ENCODE results near the gene EPN2. TPM values are rescaled to one million over a fixed set of nuclear protein-coding genes. Genes with fewer than 3 reads are reported as not detected.
A peak's percentile ranks its signal among the peaks of the same experiment; 100 is the strongest.
"Not testable (repeated sequence)": the region's sequence is repeated elsewhere in the genome, so short reads cannot be mapped to it uniquely, and the experiment has no call there.

Gene EPN2
- 25.7 TPM for polyA plus RNA-seq (2013, experiment 1 of 2; ENCODE audit: insufficient read length)
- polyA plus RNA-seq (2013, experiment 2 of 2; ENCODE audit: insufficient read length), result 26.3 TPM

- peak; percentile 69 for DNase-seq
These were observed at the start of gene EPN2 for GRCh38 chr17:19237139-19237388. TSS of gene EPN2 (plus strand) at chr17:19237366. CDS start at chr17:19283120, 45,754 bp downstream.

DNA sequence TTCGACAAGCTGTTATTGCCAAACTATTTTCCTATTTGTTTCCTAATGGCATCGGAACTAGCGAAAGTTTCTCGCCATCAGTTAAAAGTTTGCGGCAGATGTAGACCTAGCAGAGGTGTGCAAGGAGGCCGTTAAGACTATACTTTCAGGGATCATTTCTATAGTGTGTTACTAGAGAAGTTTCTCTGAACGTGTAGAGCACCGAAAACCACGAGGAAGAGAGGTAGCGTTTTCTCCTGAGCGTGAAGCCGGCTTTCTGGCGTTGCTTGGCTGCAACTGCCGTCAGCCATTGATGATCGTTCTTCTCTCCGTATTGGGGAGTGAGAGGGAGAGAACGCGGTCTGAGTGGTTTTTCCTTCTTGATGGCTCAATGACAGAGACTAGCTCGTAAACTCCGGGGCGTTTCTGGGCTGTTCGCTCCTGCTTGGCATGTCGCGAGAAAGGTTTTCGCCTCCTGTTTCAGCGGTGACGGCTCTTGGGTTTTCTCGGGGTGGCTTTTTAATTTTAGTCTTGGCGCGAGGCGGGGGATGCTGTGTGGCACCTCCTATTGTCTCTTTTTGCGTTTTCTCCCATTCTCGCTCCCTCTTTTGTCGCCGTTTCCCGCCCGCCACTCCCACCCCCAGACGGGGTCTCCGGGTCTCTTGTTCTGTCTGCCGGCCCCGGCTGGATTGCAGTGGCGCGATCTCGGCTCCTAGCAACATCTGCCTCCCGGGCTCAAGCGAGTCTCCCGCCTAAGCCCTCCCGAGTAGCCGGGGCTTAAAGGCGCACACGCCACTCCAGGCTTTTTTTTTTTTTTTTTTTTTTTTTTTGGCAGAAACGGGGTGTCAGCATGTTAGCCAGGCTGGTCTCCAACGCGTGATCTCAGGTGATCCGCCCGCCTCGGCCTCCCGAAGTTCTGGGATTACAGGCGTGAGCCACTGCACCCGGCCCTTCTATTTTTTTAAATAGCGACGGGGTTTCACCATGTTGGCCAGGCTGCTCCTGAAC, 49.0 kb upstream of the EPN2 start:
- DNase-seq, result not testable (repeated sequence)

DNA sequence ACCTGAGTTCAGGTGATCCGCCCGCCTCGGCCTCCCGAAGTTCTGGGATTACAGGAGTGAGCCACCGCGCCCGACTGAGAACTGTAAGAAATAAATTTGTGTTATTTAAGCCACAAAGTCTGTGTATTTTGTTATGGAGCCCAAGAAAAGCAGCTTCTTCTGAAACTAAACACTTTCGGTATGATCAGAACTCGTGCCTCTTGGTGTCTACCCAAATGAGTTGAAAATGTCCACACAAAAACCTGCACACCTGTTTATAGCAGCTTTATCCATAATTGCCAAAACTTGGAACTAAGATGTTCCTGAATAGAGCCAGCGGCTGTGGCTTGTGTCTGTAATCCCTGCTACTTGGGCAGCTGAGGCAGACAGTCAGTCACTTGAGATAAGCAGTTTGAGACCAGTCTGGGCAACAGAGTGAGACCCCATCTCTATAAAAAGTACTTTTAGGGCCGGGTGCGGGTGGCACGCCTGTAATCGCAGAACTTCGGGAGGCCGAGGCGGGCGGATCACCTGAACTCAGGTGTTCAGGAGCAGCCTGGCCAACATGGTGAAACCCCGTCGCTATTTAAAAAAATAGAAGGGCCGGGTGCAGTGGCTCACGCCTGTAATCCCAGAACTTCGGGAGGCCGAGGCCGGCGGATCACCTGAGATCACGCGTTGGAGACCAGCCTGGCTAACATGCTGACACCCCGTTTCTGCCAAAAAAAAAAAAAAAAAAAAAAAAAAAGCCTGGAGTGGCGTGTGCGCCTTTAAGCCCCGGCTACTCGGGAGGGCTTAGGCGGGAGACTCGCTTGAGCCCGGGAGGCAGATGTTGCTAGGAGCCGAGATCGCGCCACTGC, 48.1 kb upstream of the EPN2 start:
- not testable (repeated sequence) for DNase-seq

DNA sequence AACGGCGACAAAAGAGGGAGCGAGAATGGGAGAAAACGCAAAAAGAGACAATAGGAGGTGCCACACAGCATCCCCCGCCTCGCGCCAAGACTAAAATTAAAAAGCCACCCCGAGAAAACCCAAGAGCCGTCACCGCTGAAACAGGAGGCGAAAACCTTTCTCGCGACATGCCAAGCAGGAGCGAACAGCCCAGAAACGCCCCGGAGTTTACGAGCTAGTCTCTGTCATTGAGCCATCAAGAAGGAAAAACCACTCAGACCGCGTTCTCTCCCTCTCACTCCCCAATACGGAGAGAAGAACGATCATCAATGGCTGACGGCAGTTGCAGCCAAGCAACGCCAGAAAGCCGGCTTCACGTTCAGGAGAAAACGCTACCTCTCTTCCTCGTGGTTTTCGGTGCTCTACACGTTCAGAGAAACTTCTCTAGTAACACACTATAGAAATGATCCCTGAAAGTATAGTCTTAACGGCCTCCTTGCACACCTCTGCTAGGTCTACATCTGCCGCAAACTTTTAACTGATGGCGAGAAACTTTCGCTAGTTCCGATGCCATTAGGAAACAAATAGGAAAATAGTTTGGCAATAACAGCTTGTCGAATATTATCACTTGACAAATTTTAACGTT, 47.3 kb upstream of the EPN2 start:
- not testable (repeated sequence) for DNase-seq

GRCh38 chr17:19196382-19197204, 40.6 kb upstream of the EPN2 start:
- DNase-seq, result not testable (repeated sequence)

GRCh38 chr17:19202448-19202847, 34.7 kb upstream of the EPN2 start:
- not testable (repeated sequence) for DNase-seq

- DNase-seq, result not testable (repeated sequence)
These were observed 33.7 kb upstream of the EPN2 start for GRCh38 chr17:19203429-19203828.

GRCh38 chr17:19215074-19215860, 21.9 kb upstream of the EPN2 start:
- not testable (repeated sequence) for DNase-seq

- DNase-seq, result not testable (repeated sequence)
These were observed 20.8 kb upstream of the EPN2 start for GRCh38 chr17:19216148-19216926.

- not testable (repeated sequence) for DNase-seq
These were observed 18.3 kb upstream of the EPN2 start for GRCh38 chr17:19218914-19219313.

GRCh38 chr17:19219384-19219783, 17.8 kb upstream of the EPN2 start:
- DNase-seq, result not testable (repeated sequence)

- not testable (repeated sequence) for DNase-seq
These were observed 17.0 kb upstream of the EPN2 start for GRCh38 chr17:19220195-19220594.

DNA sequence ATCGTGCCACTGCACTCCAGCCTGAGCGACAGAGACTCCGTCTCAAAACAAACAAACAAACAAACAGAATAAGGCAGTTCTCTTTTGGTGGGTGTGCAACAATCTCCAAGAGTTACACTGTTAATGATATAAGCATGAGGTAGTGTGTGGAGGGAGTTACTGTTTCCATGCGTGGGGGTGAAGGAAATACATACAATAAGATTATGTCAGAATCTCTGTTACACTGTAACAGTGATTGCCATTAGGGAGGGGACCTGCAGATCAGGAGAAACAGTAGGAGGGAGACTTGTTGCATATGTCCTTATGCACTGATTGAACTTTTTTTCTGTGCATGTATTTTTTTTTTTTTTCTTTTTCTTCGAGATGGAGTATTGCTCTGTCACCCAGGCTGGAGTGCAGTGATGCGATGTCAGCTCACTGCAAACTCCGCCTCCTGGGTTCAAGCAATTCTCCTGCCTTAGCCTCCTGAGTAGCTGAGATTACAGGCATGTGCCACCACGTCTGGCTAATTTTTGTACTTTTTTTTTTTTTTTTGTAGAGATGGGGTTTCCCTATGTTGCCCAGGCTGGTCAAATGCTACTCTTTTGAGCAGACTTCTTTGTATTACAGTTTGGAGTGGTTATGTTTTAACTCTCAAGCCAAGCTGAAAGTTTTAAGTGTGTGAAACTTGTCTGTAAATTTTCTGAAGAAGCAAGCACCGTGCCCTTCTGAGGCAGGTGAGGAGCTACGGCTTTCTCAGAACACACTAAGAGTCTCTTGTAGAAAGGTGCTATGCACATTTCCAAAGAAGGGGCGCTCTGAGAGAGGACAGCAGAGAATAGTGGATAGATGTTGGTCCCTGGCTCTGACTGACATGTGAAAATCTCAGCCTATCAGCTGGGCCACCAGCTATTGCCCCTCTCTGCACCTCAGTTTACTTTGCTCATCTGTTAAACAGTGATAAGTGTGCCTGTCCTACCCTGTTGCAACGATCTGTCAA, 10.3 kb upstream of the EPN2 start:
- not testable (repeated sequence) for DNase-seq

DNA sequence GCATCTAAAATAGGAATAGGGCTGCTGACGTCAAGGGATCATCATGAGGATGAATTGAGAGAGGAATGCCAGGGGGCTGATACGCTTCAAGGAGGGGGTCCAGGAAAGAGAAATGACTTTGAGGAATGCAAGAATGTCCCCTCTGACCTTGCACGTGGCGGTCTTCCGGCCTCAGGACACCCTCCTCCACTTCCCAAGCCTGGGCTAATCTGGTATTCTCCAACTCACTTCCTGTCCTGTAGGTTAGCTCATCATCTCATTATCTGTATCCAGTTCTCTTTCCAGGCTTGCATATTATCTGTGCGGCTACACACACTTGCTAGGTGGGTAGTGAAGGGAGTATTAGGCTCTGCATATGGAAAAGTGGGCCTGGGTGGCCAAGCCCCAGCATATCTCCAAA, 2.5 kb upstream of the EPN2 start:
- not testable (repeated sequence) for DNase-seq

- not testable (repeated sequence) for DNase-seq
These were observed 621 bp upstream of the EPN2 start for GRCh38 chr17:19236351-19237138.

DNA sequence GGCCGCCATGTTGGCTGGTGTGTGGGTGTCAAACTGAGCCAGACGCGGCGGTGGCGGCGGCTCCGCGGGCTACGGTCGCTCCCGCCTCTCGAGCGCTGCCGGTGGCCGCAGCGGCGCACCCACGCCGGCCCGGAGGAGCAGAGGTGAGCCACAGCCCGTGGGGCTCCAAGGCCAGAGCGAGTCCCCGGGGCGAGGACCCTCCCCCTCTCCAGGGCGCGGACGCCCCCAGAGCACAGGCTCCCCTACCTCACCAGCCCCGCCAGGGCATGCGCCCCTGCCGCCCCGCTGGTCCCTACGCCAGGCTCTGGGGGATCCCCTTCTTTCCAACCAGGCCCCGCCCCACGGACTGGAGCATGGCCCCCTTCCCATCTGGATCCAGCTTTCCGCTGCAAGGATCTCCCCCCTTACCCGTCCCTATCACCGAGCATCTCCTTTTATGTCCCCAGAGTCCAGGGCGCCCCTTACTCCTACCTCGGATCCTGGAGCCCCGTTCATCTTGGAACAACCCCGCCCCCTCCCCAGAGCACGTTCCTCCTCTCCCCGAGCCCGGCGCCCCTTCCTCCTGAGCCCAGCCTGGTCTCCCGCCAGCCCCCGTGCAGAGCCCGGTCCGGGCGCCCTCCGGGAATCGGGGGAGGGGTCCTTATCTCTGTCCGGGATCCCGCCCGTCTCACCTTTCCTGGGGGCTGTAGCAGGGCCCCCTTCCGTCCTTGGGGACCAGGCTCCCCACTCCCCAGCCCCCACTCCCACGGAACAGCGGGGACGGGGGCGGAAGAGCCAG, 412 bp downstream of the EPN2 start:
- DNase-seq, result no peak

DNA sequence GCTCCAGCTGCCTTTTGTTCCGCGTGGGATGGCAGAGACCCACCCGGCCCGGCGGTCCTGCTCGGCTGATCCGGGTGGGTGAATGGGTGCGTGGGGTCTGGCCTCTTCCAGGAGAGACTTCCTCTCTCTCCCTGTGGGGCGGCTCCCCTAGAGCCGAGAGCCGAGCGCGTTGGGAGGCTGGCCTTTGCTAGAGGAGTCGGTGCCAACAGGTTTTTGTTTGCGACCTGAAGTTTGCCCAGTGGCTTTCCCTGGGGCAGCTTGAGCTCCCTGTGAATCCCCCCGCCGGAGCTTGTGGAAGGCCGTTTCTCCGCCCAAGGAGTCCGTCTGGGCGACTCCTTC, 970 bp downstream of the EPN2 start:
- DNase-seq, result no peak

All from fibroblast of skin of scalp (primary cell).